ENCODE data around the gene MKKS. TPM values are rescaled to one million over a fixed set of nuclear protein-coding genes. Genes with fewer than 3 reads are reported as not detected.
A peak's percentile ranks its signal among the peaks of the same experiment; 100 is the strongest.

Gene MKKS
- total and polyA plus RNA-seq, 2 of the 13 experiments (the other 11 are each of a cell fraction or from before 2014, with no cell fraction given), result 26.7 to 34.5 TPM

- TF ChIP-seq PLSCR1 (CRISPR knock-in tag; IDR thresholded peaks at IDR 0.05; ENCODE audit: borderline replicate concordance), result no peak
- 0 out of 2 replicates have a peak, but pooled peaks have one; percentile 30 for TF ChIP-seq ZBTB38 (CRISPR knock-in tag; IDR thresholded peaks at IDR 0.05)
- peak; percentile 87 for TF ChIP-seq ZGPAT (CRISPR knock-in tag; IDR thresholded peaks at IDR 0.05)
- peak; percentile 60; the same call in 1 of the 2 replicates for TF ChIP-seq DRAP1 (CRISPR knock-in tag; IDR thresholded peaks at IDR 0.05)
- TF ChIP-seq GMEB1 (CRISPR knock-in tag; IDR thresholded peaks at IDR 0.05; ENCODE audit: borderline replicate concordance), result peak; percentile 79; the same call in 1 of the 2 replicates
- no peak for TF ChIP-seq EED (CRISPR knock-in tag; IDR thresholded peaks at IDR 0.05)
- no peak for TF ChIP-seq TOPORS (CRISPR knock-in tag; IDR thresholded peaks at IDR 0.05)
- TF ChIP-seq DPF2 (CRISPR knock-in tag; IDR thresholded peaks at IDR 0.05; ENCODE audit: borderline replicate concordance, low read depth), result no peak
- no peak for TF ChIP-seq KDM6A (CRISPR knock-in tag; IDR thresholded peaks at IDR 0.05; ENCODE audit: low read depth)
- peak; percentile 97 for TF ChIP-seq NR2C2 (CRISPR knock-in tag; IDR thresholded peaks at IDR 0.05; ENCODE audit: borderline replicate concordance)
- peak; percentile 90; the same call in 1 of the 2 replicates for TF ChIP-seq KLF12 (CRISPR knock-in tag; IDR thresholded peaks at IDR 0.05; ENCODE audit: borderline replicate concordance)
- TF ChIP-seq ATRX (CRISPR knock-in tag; IDR thresholded peaks at IDR 0.05; ENCODE audit: borderline replicate concordance), result no peak
- TF ChIP-seq ZNF513 (CRISPR knock-in tag; conservative IDR thresholded peaks at IDR 0.05), result no peak
- TF ChIP-seq MTERF4 (CRISPR knock-in tag; IDR thresholded peaks at IDR 0.05), result peak; percentile 94
- TF ChIP-seq CTCF (CRISPR knock-in tag; IDR thresholded peaks at IDR 0.05), result peak; percentile 11; the same call in 1 of the 2 replicates
- TF ChIP-seq TSC22D2 (CRISPR knock-in tag; IDR thresholded peaks at IDR 0.05; ENCODE audit: borderline replicate concordance), result peak; percentile 16; the same call in 1 of the 2 replicates
- peak; percentile 59; the same call in 1 of the 2 replicates for TF ChIP-seq HDAC2 (CRISPR knock-in tag; IDR thresholded peaks at IDR 0.05)
- TF ChIP-seq JUNB (CRISPR knock-in tag; IDR thresholded peaks at IDR 0.05; ENCODE audit: borderline replicate concordance), result no peak
Observed at GRCh38 chr20:10434832-10435812, 1.1 kb upstream of the MKKS start, which contains the start of gene SLX4IP (continued).

All from HepG2 (cell line).